DMS53 (cell line): ENCODE data around the gene RIN3.
A peak's percentile ranks its signal among the peaks of the same experiment; 100 is the strongest.

Experiments
- DNase-seq: peaks from one replicate; lab custom pipeline; 2025; lab: John Stamatoyannopoulos, UW

RIN3 gene

DNA sequence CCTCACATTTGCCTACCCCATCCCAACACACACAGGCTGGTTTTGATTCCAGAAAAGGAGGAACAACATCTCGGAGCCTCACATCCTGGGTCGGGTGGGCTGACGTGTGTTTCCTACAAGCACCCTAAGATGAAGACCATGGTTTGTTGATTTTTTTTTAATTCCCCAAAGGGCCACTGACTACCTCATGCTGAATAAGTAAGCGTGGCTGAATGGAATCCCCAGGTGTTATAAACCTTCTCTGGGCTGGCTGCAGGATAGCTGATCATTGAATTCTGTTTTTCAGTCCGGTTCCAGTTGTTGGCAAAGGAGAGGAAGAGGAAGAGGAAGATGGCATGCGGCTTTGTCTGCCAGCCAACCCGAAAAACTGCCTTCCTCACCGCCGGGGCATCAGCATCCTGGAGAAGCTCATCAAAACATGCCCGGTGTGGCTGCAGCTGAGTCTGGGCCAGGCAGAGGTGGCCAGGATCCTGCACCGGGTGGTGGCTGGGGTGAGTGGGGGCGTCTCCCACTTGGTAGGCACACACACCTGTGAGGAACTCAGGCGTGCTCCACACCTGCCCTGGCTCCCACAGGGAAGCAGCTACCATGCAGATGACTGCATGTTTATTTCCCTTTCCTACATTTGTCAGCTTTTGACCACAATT is 42.0 kb downstream of the RIN3 start:
- DNase-seq = peak; percentile 69

DNA sequence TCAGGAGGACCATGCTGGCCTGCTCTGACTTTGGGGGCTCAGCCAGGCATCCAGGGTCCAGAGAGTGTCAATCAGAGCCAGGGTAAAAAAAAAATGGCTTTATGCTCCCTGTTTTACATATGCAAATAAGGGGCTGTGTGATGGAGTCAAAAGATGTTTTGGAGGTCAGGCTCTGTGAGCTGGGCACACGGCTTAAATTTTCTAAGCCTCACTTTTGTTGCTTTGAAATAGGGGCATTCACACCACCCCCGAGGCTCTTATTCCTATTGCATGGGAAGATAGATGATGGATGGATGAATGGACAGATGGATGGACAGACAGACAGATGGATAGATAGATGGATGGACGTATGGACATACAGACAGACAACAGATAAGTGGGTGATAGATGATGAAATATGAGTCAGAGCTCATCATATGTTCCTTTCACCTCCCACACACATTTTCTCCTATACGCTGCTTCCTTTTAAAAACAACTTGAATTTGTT is 42.7 kb downstream of the RIN3 start:
- DNase-seq = peak; percentile 7

DNA sequence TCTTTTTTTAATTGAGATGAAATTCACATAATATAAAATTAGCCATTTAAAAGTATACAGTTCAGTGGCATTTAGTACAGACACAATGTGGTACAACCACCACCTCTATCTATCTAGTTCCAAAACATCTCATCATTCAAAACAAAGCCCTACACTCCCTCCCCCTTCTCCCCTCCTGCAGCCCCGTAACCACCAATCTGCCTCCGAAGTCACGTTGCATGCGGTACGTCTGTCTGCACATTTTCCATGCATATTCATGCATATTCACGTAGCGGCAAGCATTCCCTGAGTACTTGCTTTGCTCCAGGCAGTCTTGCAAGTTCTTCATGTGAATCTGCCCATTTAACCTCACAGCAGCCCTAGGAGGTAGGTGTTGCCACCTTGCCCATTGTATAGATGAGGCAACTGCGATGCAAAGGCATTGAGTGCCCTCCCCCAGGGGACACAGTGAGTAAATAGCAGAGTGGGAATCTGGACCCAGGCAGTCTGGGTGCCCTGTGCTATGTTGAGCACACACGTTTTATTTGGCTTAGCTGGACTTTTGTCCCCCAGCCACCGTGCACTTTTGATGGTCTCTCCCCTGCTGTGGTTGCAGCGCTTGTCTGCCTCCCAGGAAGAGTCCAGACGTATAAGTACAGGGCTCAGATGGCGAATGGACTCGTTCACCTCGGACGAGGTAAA is 43.4 kb downstream of the RIN3 start:
- no peak for DNase-seq

DNA sequence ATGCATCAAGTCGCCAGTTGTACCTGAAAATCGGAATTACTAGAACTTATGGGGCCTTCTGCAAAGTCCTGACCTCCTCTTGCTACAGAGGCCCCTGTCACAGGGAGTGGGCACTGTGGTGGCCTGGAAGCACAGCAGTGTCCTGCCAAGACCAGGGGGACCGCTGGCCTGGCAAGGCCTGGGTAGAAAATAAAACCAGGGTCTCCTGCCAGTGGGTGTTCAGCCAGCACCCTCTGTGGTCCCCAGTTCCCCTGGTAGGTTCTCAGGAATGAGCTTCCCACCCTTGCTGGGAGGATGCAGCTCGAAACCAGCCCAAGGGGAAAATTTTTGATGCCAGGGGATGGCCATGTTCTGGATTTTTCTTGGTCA is 43.9 kb downstream of the RIN3 start:
- DNase-seq = no peak

DNA sequence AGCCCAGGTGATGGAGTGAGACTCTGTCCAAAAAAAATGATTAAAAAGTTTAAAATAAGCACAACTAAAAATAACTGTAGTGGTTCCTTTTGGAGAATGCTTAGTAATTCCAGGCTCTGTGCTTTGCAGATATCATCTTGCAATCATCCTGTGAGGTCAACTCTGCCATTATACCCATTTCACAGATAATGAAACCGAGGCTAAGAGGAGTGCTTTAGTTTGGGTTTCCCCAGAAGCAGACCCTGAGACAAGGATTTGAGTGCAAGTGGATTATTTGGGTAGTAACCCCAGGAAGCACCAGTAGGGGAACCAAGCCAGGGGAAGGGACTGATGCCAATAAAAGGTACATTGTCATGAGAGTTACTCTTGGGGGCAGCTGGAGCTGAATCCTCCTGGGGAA is 44.7 kb downstream of the RIN3 start:
- no peak for DNase-seq

DNA sequence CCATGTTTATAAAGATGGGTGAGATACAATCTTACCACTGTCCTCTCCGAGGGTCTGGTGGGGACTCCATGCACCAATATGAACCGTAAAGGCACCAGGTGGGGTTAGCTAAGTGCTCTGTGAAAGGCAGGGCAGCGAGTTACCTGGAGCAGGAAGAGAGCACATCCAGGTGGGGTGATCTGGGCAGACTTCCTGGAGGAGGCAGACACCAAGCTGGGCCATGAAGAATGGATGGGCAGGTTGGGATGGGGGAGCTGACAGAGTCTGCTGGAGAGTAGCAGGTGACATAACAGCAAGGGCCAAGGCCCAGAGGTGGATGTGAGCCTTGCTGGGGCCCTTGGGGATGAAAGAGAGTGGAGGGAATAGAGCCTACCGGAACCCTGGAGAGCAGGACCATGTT is 45.9 kb downstream of the RIN3 start:
- DNase-seq = no peak

DNA sequence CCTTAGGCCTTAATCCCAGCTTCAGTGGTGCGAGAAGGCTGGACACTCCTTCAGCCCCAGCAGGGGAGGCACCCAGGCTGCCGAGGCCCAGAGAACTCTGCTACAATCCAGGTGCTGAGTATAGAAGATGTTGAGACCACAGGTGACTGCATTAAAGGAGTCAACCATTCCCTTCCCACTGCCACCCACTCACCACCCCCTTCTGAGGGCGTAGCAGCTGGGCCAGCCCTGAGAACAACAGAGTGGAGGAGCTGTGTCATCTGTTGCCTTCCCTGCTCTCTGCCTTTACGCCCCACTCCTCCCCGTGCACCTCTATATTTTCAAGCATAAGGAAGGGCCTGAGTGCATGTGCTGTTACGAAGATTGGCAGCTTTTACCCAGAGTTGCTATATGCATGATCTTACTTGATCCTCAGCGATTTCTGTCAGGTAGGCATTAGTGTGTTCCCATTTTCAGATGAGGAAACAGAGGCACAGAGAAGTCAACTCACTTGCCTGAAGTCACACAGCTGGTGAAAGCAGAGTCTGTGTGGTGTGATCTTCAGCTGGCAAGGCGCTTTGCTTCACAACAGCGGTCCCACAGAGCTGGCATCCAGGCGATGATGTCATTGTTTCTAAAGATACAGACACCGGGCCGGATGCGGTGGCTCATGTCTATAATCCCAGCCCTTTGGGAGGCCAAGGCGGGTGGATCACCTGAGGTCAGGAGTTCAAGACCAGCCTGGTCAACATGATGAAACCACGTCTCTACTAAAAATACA is 46.7 kb downstream of the RIN3 start:
- DNase-seq = no peak

DNA sequence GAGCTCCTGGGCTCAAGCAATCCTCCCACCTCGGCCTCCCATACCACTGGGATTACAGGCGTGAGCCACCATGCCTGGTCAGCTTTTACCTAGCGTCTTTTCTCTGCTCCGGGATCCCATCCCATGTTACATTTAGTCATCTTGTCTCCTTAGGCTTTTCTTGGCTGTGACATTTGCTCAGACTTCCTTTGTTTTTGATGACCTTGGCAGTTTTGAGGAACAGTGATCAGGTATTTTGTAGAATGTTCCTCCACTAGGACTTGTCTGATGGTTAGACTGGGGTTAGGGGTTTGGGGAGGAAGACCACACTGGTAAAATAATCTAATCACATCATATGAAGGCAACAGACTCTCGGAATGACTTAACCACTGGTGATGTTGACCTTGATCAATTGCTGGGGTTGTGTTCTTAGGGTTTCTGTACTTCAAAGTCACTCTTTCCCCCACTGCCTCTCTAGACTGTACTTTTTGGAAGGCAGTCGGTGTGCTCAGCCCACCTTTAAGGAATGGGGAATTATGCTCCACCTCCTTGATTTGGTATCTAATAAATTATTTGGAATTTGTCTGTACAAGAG is 48.4 kb downstream of the RIN3 start:
- DNase-seq = no peak

DNA sequence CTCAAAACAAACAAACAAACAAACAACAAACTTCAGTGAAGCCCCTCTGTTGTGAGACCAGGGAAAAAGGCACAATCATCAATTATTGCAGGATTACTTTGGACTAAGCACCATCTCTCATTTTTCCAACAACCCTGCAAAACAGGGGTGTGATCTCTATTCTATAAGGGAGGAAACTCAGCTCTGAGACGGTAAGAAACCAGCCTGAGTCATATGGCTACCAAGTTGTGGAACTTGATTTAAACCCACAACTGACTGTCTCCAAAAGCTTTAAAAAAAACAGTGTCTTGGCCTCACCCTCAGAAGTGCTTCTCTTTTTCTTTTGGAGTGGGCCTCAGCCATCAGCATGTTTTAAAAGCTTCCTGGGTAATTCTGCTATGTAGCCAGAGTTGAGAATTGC is 49.8 kb downstream of the RIN3 start:
- DNase-seq = no peak

DNA sequence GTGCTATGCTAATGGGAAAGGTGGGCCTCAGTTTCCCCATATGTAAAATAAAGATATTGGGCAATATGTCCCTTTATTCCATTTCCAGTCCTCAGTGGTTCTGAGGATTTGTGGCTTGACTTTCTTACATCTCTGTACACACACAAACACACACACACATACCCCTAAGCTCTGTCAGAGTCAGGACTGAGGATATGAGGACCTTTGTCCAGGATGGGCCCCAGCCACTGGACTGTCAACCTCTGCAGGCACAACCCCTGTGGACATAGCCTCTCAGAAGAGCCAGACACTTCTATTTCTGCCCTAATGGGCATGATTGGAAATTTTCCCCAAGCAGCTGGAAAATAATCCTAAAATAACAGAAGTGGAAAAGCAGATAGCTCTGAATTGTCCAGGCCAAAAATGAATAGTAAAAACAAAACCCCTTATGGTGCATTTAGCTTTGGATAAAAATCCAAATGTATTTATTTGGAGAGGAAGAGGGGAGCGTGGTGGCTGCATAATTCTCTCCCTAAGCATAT is 50.2 kb downstream of the RIN3 start:
- DNase-seq = no peak

DNA sequence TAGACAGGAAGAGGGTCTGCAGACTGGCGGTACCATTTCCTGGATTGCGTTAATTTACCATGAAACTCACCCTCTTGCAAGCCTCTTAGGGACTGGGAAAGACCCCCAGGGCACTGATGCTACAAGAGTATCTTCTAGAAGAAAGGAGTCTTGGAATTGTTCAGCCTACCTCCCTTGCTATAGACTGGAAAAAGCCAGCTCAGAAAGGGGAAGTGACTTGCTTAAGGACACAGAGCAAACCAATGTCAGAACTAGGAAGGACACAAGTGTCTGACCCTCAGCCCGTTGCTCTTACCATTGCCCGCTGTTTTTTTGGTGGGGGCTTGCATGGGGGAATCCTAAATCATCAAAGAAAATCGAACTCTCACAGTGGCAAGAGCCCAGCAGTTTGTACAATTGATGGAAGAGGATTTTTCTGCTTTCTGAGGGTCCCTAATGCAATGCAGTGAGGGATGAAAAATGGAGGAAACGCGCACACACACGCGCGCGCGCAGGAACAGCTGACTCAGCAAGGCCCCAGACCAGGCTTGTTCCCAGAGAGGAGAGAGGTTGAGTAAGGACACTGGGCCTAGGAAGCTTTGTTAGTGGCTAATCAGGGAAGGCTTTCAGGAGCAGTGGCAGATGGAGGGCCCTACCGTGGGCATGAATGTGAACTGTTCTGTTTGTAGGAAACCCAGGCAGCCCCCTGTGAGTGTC is 50.9 kb downstream of the RIN3 start:
- no peak for DNase-seq

DNA sequence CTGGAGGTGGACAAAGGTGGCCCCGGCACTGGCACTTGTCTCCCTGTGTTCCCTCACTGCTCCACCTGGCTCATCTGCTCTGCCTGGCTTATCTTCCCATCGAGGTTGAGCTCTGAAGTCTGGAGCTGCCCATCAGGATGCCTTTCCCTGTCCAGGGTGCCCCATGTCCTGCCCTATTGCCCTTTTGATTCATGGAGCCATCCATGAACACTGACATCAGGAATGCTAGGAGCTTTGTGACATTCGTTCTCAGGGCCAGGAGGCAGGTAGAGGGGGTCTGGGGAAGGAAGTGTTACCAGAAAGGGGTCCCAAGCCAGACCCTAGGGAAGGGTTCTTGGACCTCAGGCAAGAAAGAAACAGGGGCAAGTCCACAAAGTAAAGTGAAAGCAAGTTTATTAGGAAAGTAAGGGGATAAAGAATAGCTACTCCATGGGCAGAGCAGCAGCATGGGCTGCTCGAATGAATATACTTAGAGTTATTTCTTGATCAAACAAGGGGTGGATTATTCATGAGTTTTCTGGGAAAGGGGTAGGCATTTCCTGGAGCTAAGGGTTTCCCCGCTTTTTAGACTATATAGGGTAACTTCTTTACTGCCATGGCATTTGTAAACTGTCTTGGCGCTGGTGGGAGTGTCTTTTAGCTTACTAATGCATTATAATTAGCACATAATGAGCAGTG is 51.6 kb downstream of the RIN3 start:
- no peak for DNase-seq

DNA sequence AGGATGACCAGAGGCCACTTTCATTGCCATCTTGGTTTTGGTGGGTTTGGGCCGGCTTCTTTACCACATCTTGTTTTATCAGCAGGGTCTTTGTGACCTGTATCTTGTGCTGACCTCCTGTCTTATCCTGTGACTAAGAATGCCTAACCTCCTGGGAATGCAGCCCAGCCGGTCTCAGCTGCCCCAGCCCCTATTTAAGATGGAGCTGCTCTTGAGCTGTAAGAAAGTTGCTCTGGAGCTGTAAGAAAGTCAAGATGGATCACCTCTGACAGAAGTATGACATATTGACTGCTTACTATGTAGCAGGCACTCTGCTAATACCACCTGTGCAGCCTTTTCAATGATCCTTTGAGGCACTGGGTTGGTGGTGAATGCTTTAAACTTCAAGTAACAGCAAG is 52.1 kb downstream of the RIN3 start:
- DNase-seq = no peak

DNA sequence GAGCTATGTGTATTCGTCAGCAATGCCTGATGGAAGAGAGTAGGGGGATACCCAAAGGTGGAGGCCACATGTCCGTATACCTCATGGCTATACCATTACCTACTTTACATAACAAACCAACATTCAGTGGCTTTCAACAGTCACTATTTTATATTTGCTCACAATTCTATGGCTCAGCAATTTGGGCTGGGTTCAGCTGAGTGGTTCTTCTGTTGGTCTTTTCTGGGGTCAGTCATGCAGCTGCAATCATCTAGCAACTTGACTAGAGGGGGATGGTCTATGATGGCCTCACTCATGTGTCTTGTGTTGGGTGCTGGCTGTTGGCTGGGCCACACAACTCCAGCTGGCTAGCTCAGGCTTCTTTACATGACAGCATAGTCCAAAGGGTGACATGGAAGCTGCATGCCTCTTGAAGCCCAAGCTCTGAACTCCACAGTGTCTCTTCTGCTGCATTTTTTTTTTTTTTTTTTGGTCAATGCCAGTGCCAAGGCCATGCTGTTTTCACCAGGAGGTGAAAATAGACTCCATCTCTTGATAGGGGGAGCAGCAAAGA is 53.7 kb downstream of the RIN3 start:
- no peak for DNase-seq

DNA sequence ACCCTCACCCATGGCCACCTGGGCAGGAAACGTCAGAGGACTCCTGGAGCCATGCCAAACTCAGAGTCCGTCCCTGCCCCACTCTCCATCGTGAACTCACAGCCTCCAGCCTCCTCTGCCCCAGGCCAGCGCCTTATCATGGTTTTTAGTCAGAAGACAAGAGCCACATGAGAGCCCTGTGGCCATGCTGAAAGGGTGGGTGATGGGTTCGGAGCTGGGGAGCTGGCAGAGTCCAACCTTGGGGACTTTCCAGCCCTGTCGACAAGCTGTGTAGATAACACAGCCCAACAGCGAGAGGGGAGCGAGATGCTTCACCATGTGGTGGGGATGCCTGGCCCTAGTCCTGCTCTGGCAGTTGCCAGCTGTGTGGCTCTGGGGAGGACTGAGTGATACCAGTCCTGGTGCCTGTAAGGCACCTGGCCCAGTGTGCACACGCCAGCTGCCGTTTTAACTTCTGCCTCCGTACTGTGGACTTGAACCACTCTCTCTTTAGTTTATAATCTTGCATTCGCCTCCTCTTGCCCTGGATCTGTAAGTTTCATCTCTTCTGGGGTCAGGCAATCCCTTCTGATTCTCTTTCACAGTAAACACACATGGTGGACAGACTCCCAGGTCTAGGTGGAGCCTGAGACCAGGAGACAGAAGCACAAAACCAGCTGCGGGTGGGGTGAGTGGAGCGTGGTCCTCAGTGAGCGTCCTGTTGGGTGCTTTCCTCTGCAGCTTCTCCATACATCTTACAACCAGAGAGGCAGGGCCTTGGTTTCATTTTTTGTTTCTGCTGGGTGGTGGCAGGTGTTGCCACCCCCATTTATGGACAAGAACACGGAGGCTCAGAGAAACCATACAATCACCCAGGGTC is 55.3 kb downstream of the RIN3 start:
- DNase-seq = no peak

DNA sequence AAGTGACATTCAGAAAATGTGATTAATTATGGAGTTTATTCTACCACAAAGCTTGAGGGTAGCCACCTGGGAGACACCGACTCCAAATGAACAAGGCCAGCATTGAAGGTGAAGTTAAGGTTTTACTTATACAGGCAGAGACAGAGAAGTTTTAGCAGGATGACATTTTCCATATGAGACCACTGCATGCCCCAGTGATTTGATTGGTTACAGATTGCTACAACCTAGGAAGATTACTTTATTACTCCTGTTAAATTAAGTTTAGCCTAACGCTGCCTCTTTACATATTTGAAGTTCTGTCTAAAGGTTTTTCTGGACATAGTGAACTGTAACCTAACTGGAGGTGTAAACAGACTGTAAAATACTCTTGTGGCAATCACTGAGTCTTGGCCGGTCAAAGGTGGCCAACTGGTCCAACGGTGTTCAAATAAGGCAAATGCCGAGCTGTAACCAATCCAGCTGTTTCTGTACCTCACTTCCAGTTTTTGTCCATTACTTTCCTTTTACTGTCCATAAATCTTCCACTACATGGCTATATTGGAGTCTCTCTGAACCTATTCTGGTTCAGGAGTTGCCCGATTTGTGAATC is 57.2 kb downstream of the RIN3 start:
- DNase-seq = no peak

DNA sequence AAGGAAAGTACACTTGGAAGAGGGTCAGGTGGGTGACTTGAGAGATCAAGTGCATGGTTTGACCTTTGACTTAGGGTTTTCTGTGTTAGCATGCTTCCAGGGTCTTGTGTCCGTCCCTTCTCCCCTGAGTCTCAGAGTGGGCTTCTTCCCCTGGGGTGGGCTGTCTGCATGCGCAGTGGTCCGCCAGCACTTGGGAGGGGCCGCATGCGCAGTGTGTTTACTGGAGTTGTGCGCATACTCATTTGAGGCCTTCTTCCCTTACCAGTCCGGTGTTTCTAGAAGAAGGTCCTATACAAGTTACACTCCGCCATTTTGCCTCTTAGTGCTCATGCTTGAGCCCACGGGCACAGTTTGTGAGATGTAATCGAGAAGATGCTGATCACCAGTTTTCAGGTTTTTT is 58.5 kb downstream of the RIN3 start:
- DNase-seq = no peak

DNA sequence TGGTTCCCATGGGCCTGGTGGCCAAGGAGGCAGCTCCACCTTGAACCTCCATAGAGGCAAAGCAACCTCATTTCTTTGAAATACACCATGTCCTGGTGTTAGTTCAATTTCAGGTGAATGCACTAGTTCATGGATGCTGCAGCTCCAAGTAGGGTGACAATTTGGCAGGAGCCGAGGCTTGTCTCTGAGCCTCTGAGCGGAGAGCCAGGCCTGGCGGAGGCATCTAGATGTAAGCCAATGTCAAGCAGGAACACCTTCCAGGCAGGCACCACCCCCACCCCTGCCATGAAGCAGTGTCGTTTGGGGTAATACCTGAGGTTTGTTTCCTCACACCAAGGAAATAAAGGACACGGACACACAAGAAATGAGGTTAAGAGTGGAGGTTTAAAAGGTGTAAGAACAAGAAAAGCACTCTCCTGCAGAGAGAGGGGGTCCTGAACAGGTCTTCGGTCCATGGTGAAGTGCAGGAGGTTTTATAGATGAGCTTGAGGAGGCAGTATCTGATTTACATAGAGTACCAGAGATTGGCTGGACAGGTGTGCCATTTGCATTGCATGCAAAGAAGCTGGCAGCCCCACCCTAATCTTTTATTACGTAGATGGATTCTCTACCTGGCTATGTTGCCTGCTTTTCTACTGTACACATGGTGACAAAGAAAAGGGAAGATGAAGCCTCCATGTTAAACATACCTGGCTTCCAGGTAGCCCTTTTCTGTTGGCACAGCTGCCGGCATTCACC is 60.3 kb downstream of the RIN3 start:
- DNase-seq = peak; percentile 55
